22Rv1 (cell line): ENCODE data around the gene ADAMTSL2.

Source experiments
- ZFX ChIP-seq: fragments of 450-650 bp; IDR thresholded peaks from 2 replicates; pipeline ENCODE4 v1.6.1; 2017; ENCODE audit warnings: antibody characterized with exemption, borderline replicate concordance
- TF ChIP-seq, protein P1 (sequence below): fragments of 450-650 bp; IDR thresholded peaks from 2 replicates; pipeline ENCODE4 v1.5.1; 2017; ENCODE audit warnings: mild to moderate bottlenecking

DNA sequence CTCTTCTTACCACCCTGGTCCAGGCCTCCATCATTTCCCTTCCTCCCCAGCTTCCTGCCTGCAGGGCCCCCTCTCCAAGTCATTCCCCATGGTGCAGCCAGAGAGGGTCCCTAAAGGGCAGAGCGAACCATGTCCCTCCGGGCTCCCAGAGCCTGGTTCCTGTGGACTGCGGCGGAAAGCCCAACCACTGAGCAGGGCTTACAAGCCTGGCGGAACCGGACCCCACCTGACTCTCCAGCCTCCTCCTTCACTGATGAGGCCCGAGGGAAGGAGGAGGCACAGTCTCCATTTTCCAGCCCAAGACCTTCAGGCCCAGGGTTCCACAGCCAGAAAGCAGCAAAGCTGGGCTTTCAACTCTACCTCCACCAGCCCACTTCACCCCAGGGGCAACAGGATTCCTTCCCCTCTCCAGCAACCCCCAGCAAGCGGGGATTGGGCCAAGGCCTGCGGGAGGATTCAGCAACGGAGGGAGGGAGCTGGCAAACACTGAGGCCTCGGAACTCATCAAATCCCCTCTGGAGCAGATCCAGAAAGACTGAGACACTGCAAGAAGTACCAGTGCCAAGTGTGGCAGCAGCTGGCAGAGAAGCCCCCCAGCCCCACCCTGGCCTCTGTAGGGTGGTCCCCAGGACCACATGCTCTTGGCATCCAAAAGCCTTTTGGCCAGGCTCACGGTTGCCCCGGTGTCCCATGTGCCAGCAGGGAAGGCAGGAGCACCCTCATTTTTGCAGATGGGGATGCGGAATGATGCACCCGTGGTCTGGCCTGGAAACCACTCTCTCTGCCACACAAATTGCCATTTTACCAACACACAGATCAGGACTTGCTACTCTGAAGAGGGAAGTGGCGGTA, 71.6 kb downstream of the ADAMTSL2 start:
- TF ChIP-seq, protein P1, sequence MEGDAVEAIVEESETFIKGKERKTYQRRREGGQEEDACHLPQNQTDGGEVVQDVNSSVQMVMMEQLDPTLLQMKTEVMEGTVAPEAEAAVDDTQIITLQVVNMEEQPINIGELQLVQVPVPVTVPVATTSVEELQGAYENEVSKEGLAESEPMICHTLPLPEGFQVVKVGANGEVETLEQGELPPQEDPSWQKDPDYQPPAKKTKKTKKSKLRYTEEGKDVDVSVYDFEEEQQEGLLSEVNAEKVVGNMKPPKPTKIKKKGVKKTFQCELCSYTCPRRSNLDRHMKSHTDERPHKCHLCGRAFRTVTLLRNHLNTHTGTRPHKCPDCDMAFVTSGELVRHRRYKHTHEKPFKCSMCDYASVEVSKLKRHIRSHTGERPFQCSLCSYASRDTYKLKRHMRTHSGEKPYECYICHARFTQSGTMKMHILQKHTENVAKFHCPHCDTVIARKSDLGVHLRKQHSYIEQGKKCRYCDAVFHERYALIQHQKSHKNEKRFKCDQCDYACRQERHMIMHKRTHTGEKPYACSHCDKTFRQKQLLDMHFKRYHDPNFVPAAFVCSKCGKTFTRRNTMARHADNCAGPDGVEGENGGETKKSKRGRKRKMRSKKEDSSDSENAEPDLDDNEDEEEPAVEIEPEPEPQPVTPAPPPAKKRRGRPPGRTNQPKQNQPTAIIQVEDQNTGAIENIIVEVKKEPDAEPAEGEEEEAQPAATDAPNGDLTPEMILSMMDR: no peak
- TF ChIP-seq ZFX: no peak
